NCI-H345 treated with DMSO at 0.1 percent for 48 hours (cell line): ENCODE data around the gene RHOBTB3.
"Not testable (repeated sequence)": the region's sequence is repeated elsewhere in the genome, so short reads cannot be mapped to it uniquely, and the experiment has no call there.

ENCODE experiments used
- DNase-seq: peaks from one replicate; lab custom pipeline; 2025; ENCODE audit not compliant: unreplicated experiment; lab: John Stamatoyannopoulos, UW

The RHOBTB3 gene

DNA sequence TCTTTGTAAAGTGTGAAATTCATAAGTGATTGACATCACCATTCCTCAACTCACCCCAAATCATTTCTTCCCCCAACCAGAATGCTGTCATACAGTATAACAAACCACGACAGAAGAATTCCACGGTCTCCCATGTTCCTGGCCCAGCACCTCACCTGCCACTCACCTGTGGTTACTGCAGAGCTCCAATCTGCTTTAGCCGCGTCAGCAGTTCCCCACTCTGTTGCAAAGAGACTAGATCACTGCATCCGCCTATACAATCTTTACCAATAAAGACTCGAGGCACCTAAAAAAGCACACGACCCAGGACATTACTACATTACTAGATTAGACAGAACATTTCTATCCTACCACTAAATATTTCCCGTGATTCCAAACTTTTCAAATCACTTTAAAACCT, 85.2 kb downstream of the RHOBTB3 start:
- DNase-seq: no peak

- DNase-seq: no peak
These were observed 85.6 kb downstream of the RHOBTB3 start for GRCh38 chr5:95816776-95817175.

GRCh38 chr5:95817430-95817829, 86.3 kb downstream of the RHOBTB3 start:
- no peak for DNase-seq

GRCh38 chr5:95818181-95819147, 87.3 kb downstream of the RHOBTB3 start:
- no peak for DNase-seq

DNA sequence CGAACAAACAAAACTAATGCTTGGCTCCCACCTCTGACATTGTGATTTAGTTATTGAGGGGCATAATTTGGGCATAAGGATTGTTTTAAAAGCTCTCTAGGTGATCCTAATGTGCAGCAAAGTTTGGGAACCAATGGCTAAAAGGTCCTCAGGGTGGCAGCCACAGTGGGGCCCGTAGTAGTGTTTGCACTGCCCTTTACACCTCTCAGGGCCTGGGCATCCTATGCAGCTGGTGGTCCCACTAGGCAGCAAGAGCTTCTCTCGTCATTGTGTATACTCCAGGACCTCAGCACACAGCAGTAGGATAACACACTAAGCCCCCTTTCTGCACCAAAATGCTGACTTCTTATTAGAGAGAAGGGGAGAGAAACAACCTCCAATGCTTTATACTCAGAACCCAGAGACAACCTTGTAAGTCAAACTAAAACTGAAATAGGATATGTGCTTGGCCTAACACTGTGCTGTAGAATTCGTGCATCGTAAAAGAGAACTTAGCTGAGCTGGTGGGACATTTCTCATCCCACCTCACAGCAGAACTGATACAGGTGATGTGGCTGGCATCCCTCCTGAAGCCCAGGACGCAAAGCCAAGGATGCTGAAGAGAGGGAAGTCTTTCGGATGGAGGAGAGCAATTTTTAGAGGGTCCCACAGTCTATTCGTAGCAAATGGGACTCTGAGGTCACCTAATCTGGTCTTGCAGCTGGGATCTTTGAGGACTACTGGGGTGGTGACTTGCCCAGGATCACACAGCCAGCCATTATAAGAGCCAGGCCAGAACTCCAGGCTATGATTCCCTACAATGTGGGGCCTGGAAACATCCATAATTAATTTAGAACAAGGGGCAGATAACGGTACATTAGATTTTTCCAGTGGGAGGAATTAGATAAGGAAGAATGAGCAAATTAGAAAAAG, 90.2 kb downstream of the RHOBTB3 start:
- no peak for DNase-seq

GRCh38 chr5:95822043-95822541, 91.0 kb downstream of the RHOBTB3 start:
- peak; percentile 36 for DNase-seq

DNA sequence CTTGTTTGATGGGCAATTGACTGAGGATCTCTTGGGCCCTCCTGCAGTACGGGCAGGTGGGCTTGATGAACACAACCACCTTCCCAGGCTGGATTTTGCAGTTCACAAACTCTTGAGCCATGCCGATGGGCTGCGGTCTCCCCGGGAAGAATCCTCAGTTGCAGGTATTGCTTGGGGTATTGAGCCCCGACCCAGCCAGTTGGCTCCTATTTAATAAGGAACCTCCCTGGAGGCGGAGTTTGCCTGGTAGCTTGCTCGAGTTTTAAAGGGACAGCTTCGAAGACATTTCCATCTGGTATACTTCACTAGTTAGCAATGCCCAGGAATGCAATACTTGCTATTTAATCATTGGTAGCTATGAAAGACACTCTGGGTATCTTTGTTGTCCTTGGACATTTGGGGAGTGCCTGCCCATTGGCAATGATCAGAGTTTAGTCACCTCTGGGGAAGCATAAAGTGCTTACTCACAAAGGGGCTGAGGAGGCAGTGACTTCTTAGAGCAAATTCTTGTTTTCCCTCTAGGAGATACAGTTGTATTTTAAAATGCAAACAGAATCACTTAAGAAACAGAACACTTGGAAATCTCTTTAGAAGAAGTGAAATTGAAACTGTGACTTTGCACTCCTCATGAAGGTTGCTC, 91.5 kb downstream of the RHOBTB3 start, which contains the start of gene GLRX:
TSS of gene GLRX (minus strand) at position 185 of the 640 bp plus-strand sequence. CDS start at position 121, 64 bp downstream.
- peak; percentile 35 for DNase-seq

DNA sequence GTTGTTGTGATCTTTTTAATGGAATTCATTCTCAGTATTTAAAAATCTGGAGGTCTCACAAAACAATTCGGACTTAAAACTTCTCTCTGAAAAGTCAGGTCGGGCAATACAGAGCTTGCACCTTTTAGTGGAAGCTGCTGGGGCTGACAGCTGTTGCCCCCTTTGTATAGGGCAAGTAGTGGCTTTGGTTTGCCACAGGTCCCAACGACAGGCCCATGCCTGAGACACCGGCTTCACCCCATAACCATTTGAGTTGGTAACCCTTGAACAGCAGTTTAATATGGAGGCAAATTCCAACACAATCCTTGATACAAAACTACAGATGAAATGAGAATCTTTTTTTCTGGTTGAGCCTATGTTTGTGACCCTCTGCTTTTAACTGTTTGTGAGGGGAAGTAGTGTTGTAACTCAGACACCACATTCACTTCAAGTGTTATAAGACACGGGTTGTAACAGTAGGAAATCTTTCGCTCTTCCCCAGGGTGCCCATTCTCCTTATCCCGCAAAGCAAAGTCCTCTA, 92.1 kb downstream of the RHOBTB3 start:
- DNase-seq: no peak

DNA sequence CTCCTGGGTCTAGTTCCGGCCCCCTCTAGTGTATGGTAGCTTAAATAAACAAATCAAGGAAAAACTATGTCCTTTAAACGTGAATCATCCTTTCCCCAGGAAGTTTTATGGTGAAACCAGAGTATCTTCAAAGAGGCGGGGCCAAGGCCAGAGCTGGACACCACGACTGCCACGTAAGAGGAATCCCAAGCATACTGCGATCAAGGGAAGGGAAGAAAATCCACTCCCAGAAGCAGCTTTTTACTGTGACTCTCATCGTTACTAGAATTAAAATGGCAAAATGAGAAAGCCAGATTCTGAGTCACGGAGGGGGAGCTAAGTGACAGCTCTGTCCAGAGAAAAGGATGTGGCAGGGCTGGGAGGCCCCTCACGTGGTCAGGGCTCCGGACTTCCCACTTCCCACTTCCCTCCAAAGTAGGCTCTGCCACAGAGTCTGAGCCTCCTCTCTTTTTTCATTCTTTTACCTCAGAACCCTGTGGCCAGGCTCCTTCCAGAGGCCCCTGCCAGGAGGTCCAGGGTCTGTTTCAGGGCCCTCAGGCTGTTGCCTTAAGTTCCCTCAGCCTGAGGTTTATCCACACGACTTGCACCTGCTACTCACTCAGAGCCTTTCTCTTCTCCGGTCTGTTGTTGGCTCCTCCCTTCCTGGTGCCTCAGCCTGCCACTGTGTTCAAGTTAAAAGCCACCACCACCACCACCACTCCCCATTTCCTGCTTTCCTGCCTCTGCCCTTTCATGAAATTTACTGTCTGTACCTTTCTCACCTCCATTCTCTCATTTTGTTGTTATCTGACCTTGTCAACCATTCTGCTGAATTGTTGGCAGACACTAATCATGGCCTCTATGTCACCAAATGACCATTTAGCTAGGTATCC, 92.8 kb downstream of the RHOBTB3 start:
- DNase-seq: no peak

DNA sequence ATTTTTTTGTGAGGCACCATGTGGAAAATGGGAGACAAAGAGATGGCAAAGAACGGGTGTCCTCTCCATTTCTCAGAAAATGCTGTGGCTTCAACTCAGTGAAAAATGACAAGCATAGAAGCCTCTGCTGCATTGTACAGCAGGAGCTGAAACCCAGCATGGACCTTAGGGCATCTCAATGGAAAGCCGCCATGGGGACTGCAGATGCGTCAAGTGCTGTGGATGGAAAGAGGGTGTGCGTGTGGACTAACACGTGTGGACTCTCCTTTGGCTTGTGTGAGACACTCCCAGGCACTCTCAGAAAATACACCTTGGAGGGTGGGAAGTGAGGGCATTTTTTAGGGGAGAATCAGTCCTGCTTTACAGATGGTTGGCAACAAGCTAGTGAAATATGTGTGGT, 93.6 kb downstream of the RHOBTB3 start:
- no peak for DNase-seq

DNA sequence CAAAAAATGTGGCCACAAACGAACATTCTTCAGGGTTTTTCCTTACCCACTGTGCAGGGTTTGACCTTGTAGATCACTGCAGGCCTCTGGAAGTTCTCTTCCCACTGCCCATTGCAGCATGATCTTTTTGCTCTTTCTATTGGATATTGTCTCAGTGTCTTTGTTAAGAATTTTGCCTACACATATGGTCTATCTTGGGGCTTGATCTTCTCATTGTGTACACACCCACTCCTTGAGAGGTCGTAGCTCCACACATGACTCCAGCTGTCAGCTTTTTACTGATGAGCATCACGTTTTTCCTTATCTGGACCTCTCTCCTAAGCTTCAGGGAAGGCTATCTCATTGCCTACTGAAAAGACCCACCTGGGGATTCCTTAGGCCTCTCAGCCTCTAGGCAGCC, 94.4 kb downstream of the RHOBTB3 start:
- DNase-seq: no peak

DNA sequence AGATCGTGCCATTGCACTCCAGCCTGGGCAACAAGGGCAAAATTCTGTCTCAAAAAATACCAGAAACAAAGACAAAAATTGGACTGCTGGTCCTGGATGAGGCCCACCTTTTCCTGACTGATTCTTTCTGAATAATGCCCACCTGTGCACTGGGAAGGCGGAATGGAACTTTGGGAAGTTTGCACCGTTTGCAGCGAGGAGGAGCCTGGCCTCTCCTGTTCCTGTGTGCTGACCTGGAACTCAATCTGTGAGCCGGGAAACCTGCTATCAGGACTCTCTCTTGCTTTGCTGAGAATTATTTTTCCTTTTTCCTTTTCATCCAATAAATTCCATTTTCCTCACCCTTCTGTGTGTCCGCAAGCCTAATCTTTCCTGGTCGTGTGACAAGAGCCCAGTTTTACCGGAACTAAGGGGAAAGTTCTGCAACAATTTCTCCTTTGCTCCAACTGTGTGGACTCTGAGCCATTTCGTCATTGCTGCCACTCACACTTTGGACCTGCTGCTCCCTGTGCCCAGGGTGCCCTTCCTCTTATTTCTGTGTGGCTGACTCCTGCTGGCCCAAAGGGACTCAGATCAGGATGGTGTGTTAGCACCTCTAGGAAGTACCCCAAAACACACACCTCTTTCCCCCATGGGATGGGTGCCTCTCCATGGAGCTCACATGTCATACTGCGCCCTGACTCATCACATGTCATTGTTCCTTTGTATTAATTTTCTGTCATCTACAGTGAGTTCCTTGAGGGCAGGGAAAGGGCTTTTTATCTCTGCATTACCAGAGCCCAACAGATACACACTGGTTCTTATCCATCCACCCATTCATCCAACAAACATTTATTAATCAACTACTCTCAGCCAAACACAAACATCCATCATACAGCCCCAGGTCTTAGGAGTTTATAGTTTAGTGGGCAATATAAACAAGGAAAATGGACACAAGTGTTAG, 96.1 kb downstream of the RHOBTB3 start:
- DNase-seq: no peak

DNA sequence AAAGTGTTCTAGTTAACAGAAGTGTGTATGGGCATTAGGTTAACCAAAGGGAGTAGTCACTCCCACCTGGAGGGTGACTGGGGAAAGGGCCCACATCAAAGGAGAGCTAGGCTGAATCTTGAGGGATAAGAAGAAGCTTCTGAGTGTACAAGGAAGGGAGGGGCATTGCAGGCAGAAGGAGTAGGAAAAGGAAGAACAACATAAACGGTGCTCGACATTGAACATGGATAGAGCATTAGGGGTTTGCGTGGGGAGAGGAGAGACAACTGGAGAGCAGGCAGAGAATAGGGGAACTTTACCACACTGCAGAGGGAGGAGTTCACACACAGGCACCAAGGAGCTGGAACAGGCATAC, 96.7 kb downstream of the RHOBTB3 start:
- DNase-seq: no peak

- DNase-seq: no peak
These were observed 99.1 kb downstream of the RHOBTB3 start for GRCh38 chr5:95830226-95830625.

DNA sequence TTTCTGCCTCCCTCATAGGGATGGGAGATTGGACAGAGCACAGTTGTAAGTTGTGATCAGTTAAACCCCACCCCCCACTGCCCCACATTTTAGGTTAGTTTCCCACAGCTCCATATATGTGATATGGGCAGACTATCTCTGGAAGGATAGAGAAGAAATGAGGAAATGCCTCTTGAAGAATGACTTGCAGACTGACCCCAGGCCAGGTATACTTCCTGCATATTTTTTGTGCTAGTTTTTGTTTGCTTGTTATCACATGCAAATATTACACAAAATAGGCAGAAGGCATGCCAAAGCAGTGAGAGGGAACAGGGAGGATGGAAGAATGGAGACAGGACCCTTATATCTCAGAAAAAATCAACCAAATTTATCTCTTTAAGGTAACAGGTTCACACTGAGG, 101.5 kb downstream of the RHOBTB3 start:
- no peak for DNase-seq

GRCh38 chr5:95835682-95836385, 104.7 kb downstream of the RHOBTB3 start:
- DNase-seq: no peak

- no peak for DNase-seq
These were observed 105.4 kb downstream of the RHOBTB3 start for GRCh38 chr5:95836544-95836943.

DNA sequence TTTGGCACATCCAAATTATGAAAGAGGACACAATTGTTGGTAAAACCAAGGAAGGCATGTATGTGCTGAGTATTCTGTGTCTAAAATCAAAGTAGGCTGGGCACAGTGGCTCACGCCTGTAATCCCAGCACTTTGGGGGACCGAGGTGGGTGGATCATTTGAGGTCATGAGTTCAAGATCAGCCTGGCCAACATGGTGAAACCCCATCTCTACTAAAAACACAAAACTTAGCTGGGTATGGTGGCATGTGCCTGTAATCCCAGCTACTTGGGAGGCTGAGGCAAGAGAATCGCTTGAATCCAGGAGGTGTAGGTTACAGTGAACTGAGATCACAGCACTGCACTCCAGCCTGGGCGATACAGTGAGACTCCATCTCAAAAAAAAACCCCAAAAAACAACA, 105.8 kb downstream of the RHOBTB3 start:
- not testable (repeated sequence) for DNase-seq
